GM21447 (cell line): ENCODE measurements around the gene ADI1.
"Not testable (repeated sequence)": the region's sequence is repeated elsewhere in the genome, so short reads cannot be mapped to it uniquely, and the experiment has no call there.

Experiments used
- ATAC-seq: cut with Tn5 transposase; IDR thresholded peaks from one replicate; pipeline ENCODE4 v1.9.1; 2021; ENCODE audit not compliant: unreplicated experiment

The ADI1 gene

DNA sequence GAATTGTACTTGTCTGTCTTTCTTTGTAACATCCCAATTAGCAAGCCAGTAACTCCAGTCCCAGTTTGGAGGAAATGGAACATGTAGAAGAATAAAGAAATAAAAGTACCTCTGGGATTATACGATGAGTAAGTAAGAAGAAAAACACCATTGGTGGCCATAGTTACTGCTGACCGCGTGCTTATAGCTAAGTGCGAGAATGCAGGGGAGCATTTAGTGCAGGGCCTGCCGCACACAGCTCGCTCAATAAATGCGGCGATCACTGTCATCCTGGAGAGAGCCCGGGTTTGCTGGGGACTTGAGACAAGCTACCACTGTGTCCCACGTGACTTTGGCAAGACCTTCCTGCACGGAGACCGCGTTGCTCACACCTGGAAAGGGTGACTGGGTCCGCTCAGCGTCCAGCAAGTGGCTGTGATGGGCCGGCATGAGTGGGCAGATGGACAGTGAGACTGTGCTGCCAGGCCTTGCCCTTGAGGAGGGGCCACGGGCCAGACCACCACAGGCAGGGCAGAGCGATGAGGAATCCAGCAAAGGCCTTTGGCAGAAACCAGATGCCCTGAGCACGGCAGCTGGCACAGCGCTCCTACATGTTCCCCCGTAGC lies 54.8 kb downstream of the ADI1 start:
- no peak for ATAC-seq

DNA sequence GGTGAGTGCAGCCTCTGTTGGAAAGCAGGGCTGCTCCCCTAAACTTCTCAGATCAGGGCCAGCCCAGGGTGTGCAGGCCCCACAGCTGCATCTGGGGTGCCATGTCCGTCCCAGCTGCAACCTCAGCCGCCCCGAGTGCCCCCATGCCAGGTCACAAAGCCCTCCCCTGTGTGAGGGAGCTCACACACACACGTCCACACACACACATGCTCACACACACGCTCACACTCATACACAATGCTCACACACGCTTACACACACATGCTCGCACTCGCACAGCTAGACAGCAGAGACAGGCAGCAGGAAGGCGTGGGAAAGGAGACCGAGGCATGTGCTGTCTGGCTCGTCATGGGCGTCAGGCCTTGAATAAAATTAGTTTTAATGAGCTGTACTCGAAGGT lies 55.4 kb downstream of the ADI1 start:
- no peak for ATAC-seq

DNA sequence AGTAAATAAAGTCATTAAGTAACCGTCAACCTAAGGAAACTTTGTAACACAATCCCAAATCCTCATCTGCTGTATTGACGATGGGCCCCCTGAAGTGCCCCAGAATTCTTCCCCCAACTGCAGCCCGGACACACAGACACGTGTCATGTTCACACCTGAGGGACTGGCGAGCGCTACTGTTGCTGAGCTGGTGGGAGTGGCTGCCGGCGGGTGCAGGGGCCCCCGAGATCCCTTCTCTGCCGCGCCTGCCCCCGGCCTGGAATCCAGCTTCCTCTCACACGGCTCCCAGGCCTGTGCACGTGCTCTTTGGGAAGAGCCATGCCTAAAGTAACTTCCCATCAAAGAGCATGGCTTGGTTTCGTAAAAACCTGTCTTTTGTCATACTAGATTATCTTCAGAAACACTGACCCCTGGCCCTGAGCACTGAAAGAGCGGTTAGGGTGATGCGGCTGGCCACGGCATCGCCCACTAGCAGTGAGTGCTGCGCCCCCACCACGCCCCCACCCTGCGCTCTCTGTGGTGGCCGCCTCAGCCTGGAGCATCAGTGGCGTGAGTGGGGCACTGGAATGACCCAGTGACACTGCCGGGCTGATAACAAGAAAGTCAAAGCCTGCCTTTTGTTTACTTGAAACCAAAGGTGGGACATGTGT lies 56.0 kb downstream of the ADI1 start:
- ATAC-seq = no peak

DNA sequence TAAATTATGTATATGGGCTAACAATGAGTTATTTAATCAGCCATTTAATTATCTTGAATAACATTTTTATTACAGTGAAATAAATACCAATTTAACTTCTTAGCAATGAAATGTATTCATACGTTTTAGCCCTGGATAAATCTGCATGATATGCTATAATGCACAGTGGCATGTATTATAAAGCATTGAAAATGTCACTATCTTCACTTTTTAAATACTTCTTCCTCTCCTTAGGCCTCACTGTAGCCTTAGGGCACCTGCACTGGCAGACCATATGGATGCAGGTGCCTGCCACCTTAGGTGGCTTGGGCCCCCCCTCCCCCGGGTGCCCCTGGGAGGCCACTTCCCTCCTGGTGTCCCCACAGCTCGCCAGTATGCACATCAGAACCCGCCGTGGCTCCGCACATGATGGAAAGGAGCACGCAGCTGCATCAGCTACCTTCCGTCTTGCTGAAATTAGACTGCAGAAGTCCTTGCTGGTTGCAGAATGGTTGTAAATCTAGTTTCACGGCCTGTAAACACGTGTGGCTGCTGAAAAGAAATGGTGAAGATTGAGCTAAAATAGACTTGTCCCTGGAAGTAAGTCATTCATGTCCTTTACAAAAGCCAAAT lies 56.7 kb downstream of the ADI1 start:
- ATAC-seq = peak; percentile 3

DNA sequence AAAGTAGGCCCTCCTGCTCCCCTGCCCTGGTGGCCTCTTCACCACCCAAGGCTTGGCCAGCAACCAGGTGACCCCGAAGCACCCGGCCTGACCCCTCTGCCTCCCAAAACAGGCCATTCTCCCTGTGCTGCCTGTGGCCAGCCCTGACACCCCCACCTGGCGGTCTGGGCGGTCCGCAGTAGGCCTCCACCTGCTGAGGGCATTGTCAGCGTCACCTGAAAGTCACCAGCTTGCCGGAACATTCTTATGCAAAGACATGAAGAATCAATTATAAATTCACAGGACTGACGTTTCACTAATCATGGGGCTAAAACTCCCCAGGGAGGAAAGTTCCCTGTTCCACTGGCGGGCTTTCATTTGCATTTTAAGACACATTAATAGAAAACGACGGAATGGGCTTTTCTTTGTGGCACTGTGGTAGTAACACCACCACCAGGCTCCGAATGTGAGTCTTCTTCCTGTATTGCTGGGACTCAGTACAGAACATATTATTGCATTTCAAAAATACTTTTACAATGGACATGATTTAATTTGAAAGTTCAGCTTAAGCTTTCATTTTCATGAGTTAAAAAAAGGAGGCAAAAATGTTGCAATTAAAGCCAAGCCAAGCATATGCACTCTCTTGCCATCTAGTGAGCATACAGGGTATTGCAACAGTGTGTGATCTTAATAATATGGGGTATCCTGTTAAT lies 57.4 kb downstream of the ADI1 start:
- peak; percentile 75 for ATAC-seq

DNA sequence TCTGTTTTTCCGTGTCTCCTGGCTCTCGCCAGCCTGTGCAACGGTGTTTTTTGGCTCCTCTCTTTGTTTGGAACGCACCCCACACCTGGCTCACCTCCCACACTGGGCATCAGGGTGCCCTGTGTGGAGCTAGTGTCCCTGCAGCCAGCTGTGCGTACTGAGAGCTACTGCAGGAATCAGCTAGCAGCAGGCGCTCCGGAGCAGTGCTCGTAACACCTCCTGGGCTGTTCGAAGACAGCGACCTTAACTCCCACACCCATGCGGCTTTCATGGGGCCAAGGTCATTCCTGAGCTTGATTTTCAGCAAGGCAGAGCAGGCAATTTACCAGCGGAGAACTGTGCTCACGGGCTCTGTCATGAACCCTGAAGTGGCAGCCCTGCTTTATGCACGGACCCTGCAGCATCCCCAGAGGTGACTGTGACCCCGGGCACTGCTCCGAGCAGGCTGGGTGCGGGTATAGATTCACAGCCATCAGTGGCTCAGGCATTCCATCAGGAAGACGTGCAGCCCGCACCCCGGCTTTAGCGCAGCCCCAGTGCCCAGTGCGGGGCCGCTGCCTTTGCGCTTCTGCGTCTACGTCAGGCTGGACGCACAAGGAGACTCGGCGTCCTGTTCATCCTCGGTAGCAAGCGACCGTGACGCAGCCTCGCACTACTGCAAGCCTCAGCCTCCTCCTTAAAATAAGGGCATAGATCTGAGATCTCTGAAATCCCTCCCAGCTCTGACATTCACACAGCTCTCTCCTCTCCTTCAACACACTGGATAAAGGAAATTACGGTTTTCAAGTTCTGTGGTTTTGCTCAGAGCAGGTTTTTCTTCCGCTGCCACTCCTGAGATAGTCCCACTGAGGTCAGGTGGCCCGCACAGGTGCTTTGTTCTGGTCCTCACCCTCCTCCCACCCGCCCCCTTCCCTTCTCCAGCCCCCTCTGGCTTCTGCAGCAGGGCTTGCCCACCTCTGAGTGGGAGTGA lies 58.2 kb downstream of the ADI1 start:
- no peak for ATAC-seq

DNA sequence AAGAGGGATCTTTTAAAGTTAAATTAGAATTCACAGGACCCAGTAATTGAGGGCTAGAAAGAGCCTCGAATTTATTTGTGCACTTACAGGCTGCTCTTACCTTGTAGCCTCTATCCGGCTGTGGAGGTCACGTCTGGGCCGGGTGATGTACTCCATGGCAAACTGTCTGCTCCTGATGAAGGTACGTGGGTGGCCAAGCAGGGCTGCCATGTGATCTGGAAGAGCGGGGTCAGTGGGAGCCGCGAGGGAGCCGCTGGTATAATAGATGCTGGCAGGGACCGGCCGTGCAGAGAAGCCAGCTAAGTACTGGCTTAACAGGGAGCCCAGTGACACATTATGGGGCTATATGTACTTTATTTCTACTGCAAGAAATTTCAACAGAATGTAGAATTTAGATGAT lies 59.2 kb downstream of the ADI1 start:
- ATAC-seq = no peak

DNA sequence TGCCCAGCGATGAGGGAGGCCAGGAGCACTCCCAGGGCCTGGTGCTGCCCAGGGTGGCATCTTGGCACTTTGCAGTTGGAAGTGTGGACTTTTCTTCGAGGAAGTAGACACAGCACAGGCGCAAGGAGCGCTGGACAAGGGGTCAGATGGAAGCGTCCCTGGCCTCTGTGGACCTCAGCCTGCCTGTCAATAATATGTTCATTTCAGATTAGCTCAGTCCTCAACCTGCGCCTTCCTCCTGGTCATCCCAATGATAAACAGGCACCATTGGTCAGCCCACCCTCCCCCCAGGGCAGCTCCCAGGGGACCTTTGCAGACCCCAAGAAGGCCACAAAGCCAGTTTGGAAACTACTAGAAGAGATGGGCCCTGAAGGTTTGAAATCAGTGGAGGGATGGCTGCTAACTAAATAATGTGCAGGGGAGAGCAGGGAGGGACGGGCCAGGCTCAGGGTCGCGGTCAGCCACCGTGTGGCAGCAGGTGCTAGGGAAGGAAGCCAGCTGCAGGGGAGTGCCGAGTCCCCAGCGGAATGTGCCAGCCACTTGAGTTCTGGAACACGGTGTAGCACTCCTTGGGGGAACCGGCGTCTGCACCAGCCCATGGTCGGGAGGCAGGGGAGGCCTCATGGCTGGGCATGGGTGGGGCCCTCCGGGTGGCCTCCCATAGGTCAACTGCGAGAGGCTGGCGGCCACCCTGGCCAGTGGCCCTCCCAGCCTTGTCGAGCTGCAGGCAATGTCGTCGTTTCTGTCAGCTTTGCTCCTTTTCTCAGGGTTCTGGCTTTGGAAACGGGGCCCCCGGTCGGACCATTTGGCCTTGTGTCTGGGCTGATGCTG lies 59.9 kb downstream of the ADI1 start:
- ATAC-seq = no peak

DNA sequence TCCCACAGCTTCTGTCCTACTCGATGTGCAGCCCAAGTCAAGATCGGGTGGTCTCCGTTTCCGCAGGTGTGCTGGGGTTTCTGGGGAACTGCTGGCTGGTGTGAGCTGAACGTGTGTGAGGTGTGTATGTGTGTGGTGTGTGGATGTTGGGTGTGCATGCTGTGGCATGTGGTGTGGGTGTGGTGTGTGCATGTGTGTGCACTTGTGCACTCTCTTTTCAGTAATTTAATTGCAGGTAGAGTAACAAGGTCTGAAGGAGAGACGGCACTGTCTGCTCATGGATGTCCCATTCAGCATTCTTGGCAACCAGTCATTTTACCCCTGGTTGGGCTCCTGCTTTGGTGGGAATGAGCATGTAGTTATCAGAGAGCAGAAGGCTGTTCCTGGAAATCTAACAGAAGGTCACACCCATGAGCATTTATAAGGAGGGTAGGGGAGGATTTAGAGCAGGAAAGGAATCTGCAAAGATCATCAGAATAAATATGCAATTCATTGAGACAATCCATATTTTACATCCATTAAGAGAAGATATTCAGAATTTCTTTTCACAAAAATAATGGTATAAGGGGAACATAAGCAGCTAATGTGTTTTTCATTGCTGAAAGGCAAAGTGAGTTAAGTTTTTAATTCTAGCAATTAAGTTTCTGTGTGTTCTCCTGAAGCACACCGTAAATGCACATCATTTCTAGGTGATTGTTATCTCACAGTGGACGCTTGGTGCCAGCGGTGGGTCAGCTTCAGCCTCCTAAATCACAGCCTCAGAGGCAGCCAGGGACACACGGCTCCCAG lies 60.7 kb downstream of the ADI1 start:
- no peak for ATAC-seq

DNA sequence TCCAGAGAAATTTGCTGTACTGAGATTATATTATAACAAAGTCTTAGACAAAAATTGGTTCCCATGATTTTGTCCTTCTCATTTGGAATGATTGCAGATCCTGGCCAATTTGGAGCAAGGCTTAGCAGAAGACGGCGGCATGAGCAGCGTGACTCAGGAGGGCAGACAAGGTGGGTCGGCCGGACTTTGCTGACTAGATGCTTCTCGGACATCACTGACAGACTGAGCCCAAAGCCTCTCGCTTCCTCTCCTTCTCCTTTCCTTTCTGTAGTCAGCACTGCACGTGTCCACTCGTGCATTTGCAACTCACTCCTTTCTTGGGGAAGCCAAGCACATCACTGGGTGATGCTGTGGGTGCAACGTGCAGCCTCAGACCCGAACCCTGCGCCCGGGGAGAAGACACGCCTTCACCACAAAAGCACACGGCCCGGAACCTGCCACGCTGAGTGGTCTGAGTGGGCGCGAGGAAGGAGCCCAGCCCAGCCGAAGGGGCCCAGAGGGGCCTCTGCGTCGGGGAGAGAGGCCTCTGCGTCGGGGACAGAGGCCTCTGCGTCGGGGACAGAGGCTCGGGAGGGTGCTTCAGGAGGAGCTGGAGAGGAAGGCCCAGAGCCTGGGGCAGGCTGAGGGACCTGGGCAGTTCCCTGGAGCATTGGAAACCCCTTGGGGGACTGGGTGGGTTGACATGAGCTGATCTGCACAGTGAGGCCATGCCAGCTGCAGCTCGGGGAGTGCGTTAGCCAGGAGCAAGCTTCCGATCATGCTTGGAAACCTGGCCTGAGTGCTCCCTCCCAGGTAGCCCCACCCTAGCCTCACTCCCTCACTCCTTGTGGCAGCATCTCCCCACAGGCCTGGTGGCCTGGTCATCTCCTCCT lies 61.6 kb downstream of the ADI1 start:
- no peak for ATAC-seq

DNA sequence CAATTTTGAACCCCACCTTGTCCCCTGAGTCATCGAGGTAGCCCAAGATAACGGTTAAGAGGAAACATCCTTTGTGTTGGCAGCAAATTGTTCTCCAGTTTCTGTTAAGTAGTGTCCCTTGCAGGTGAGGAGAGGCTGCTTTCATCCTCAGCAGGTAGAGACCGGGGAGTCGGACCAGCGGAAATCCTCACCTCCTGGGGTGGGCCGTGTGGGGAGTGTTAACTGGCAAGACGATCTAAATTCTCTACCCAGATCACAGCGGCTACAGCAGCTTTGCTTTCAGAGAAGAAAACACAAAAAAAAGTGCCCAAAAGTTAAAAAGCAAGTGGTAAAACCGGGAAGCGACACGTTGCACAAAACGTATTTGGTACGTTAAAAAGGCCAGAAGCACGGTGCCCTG lies 63.2 kb downstream of the ADI1 start:
- no peak for ATAC-seq

DNA sequence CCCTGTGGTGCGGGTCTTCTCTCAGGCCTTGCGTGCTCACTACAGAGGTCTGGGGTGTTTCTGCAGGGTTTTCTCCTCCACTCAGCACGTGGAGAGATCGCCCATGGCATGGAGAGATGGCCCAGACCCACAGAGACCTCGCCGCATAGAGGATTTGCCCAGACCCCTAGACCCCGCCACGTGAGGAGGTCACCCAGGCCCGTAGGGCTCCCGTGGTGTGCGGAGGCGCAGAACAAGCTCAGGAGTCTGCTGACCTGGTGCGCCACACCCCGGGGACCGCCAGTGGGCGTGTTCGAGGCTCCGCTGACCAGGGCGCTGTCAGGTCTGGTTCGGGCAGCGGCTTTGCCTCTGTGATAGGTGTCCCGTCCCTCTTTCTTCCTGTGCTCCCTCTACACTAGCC lies 64.5 kb downstream of the ADI1 start:
- no peak for ATAC-seq

DNA sequence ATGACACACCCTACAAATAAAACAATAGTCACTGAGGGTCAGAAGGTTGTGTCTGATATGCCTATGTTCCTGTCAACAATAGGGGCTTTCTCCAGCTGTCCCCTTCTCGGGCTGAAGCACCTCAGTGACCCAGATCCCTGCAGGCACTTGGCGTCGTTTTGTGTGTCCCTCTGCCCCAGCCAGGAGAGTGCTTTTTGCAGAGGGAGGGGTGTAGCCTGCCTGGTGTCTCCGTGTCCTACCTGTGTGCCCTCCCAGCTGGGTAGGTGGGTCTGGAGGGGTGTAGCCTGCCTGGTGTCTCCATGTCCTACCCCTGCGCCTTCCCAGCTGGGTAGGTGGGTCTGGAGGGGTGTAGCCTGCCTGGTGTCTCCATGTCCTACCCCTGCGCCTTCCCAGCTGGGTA lies 65.3 kb downstream of the ADI1 start:
- ATAC-seq = not testable (repeated sequence)

DNA sequence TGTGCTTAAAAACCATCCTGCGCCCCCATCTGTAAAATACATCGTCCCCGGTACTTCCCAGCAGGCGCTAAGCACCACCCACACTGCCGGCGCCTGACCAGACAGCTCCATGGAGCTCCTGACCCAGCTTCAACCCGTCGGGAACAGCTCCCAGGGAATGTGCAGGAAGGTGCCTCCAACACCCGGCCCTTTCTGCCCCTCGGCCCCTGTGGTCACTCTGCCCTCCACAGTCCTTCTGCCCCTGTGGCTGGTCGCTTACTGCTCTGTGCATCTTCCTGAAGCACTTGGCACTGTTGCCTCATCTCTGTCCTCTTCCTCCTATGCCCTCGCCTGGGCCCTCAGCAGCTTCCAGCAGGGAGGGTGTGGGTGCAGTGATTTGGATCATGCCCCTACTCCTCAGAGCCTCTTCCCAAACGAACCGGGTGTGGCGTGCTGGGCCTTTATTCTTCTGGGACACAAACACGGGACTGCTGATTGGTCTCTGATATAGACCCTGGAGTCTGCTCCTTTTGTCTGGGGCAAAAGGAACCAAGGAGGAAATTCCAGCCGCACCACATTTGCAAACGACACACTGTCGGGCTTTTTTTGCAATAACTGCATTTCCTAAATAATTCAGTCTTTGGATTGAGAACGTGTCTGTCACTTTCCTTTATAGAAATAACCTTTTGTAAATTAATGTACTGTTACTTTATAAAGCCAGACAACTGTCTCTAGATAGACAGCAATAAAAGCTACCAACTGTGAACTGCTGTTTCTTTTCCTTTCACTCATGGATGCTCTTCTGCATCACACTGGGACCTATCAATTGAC lies 65.9 kb downstream of the ADI1 start:
- ATAC-seq = no peak

DNA sequence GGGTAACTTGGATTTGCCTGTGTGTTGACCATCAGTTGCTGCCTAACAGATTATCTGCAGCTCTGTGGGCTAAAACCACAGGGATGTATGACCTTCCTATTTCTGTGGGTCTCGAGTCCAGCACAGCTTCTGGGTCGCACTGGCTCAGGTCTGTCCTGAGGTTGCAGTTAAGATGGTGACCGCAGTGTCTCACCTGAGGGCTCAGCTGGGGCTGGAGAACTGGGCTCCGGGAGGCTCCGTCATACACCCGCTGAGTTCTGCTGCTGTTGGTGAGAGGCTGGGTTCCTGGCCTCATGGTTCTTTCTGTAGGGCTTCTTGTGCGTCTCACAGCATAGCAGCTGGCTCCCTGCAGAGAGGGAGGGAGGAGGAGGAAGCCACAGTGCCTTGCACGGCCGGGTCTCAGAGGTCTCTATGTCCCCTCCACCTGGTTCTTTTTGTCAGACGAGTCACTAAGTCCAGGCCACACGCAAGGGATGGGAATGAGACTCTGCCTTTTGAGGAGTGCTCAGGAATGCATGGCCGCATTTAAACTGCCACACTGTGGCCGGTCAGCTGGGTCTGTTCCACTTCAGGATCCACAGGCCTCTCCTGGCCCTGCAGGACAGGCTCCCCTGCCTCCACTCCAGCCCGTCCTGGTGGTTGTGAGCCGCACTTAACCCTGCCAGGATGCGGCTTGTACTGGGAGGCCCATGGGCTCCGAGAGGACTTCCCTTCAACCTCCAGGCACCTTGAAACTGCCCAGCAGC lies 67.2 kb downstream of the ADI1 start:
- no peak for ATAC-seq

DNA sequence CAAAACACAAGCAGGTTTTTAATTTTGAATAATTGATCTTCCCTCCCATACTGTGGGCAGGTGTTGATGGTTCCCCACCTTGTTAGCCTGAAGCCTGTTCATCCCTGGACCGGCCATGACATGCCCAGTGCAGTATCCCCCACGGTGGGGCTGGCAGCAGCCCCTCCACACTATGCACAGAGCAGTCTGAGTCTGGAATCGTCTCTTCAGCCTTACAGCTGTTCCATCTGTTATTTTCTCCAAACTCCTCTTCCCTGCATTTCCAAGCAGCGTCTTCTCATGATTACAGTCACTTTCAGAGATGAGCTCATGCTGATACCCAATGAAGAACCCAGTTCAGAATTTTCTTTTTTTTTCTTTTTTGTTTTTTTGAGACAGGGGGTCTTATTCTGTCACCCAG lies 68.2 kb downstream of the ADI1 start:
- no peak for ATAC-seq
